ENCODE measurements around the gene RAVER2.

GRCh38 chr1:64865105-64865757, 120.4 kb downstream of the RAVER2 start:
- no peak for TF ChIP-seq SP4 (CRISPR knock-in tag; IDR thresholded peaks at IDR 0.05)
- TF ChIP-seq CTCF (CRISPR knock-in tag; IDR thresholded peaks at IDR 0.05), result no peak
- no peak for TF ChIP-seq RAD21 (CRISPR knock-in tag; IDR thresholded peaks at IDR 0.05)
- no peak for TF ChIP-seq ZFP82 (CRISPR knock-in tag; IDR thresholded peaks at IDR 0.05; ENCODE audit: borderline replicate concordance)
- TF ChIP-seq ZNF563 (CRISPR knock-in tag; IDR thresholded peaks at IDR 0.05), result no peak
